K562 (cell line): ENCODE data around the gene CTNNA3. TPM values are rescaled to one million over a fixed set of nuclear protein-coding genes. Genes with fewer than 3 reads are reported as not detected.

Source experiments
- ATAC-seq: fragments of 200-7000 bp; cut with Tn5 transposase; 3 replicates; pipeline ENCODE4 v1.9.1; 2020; ENCODE audit warnings: moderate library complexity
- BruUV-seq: library from RNA; stranded (reverse); fragments of 400-500 nt; replicated peaks from 2 replicates; lab custom pipeline; 2021; lab: Mats Ljungman, UMichigan
- CTCF ChIA-PET: fragments of 300-600 bp; formaldehyde crosslinking; extraction: SDS; loops from one replicate; lab custom pipeline; 2021; ENCODE audit warnings: low intra/inter-chr PET ratio; lab: Yijun Ruan, JAX
- POLR2A ChIA-PET: fragments of 300-600, 350-650 bp; sonication (Branson Sonifier 250); formaldehyde crosslinking; extraction: SDS; loops from one replicate; lab custom pipeline; 2021; ENCODE audit warnings: antibody characterized with exemption, inconsistent platforms; lab: Yijun Ruan, JAX
- DNase-seq, 4 experiments: peaks; one replicate each; pipeline versions ENCODE4 v3.0.0 to v3.0.0-alpha.2; 2011 to 2018; ENCODE audit warnings: low spot score in 3 of 4, mixed read lengths in 3 of 4; ENCODE audit errors: extremely low read depth in 1 of 4
- FAIRE-seq: peaks from 2 replicates; lab custom pipeline; 2011; peaks lifted over from hg19 to GRCh38; lab: Jason Lieb, UNC
- H2AFZ ChIP-seq: 2 replicates; pipeline ENCODE4 v1.6.0; 2011; ENCODE audit warnings: low read depth, low read length, control low read depth, inconsistent platforms
- H3K27ac ChIP-seq: fragments of 200-600 bp; 3 replicates; pipeline ENCODE4 v1.8.0; 2011; ENCODE audit warnings: low read depth, mild to moderate bottlenecking, control low read depth, inconsistent platforms, low read length, moderate library complexity, mixed read lengths; ENCODE audit errors: extremely low read depth
- H3K27me3 ChIP-seq, 2 experiments: fragments of 300-600 bp in 1 of 2; 2 replicates in 1 of 2; 3 replicates in 1 of 2; pipeline versions ENCODE4 v1.6.0 to v1.8.0; 2011; ENCODE audit warnings: inconsistent platforms in 2 of 2, low read length in 2 of 2, mild to moderate bottlenecking in 1 of 2, mixed read lengths in 1 of 2, moderate library complexity in 1 of 2; ENCODE audit not compliant: control insufficient read depth in 2 of 2, insufficient read depth in 2 of 2
- H3K36me3 ChIP-seq: fragments of 300-600 bp; 3 replicates; pipeline ENCODE4 v1.8.0; 2011; ENCODE audit warnings: mild to moderate bottlenecking, low read length, inconsistent platforms; ENCODE audit not compliant: control insufficient read depth, insufficient read depth
- H3K4me1 ChIP-seq, 2 experiments: fragments of 200-600 bp in 1 of 2; replicated peaks in 1 of 2; 2 replicates in 1 of 2; 3 replicates in 1 of 2; pipeline versions ENCODE4 v1.5.1 to v1.8.0; 2011; ENCODE audit warnings: inconsistent platforms in 2 of 2, low read length in 2 of 2, mild to moderate bottlenecking in 1 of 2, mixed read lengths in 1 of 2, moderate library complexity in 1 of 2; ENCODE audit not compliant: control insufficient read depth in 2 of 2, insufficient read depth in 2 of 2
- H3K4me2 ChIP-seq: 2 replicates; pipeline ENCODE4 v1.6.1; 2011; ENCODE audit warnings: low read length, control low read depth, inconsistent platforms, mixed read lengths; ENCODE audit not compliant: insufficient read depth
- H3K4me3 ChIP-seq: fragments of 200-600 bp; sonication (generic), shearing (Covaris generic); 2 replicates; pipeline ENCODE4 v1.5.1; 2016; ENCODE audit warnings: control low read depth, inconsistent platforms
- H3K79me2 ChIP-seq: fragments of 200-600 bp; 3 replicates; pipeline ENCODE4 v1.8.0; 2011; ENCODE audit warnings: low read length, inconsistent platforms; ENCODE audit not compliant: control insufficient read depth, insufficient read depth
- H3K9ac ChIP-seq, 2 experiments: 2 replicates each; pipeline versions ENCODE4 v1.6.0 to v1.6.1; 2011; ENCODE audit warnings: low read depth in 2 of 2, low read length in 2 of 2, control low read depth in 1 of 2, inconsistent platforms in 1 of 2, mild to moderate bottlenecking in 1 of 2, mixed read lengths in 1 of 2; ENCODE audit not compliant: insufficient read depth in 1 of 2
- H3K9me1 ChIP-seq: one replicate; pipeline ENCODE4 v1.6.0; 2011; ENCODE audit warnings: inconsistent platforms, mild to moderate bottlenecking, low read length, moderate library complexity; ENCODE audit not compliant: control insufficient read depth, insufficient read depth
- H3K9me3 ChIP-seq: replicated peaks from 2 replicates; pipeline ENCODE4 v1.5.1; 2011; ENCODE audit warnings: low read depth, low read length, inconsistent platforms; ENCODE audit not compliant: control insufficient read depth, insufficient read depth
- H4K20me1 ChIP-seq: replicated peaks from 2 replicates; pipeline ENCODE4 v1.6.1; 2011; ENCODE audit warnings: low read length, inconsistent platforms, mixed read lengths; ENCODE audit not compliant: control insufficient read depth, insufficient read depth
- ATF6 ChIP-seq: sonication (generic); formaldehyde crosslinking; IDR thresholded peaks from 2 replicates; pipeline ENCODE4 v1.4.0; 2020; ENCODE audit warnings: mild to moderate bottlenecking, missing genetic modification reagents
- BHLHE40 ChIP-seq: IDR thresholded peaks from 2 replicates; pipeline ENCODE4 v1.6.1; 2011; ENCODE audit warnings: low read length, improper control_type of control experiment
- CBX1 ChIP-seq: sonication (generic); IDR thresholded peaks from 2 replicates; pipeline ENCODE4 v1.6.1; 2016; ENCODE audit warnings: antibody characterized with exemption, low read depth, mild to moderate bottlenecking
- DIDO1 ChIP-seq: fragments of 450-650 bp; IDR thresholded peaks from 2 replicates; pipeline ENCODE4 v1.6.1; 2016; ENCODE audit warnings: low read depth, missing biosample characterization, missing genetic modification characterization
- DPF2 ChIP-seq: fragments of 450-650 bp; IDR thresholded peaks from 2 replicates; pipeline ENCODE4 v1.6.1; 2016
- ETV1 ChIP-seq: fragments of 450-650 bp; conservative IDR thresholded peaks from 2 replicates; pipeline ENCODE4 v1.6.1; 2016; ENCODE audit warnings: missing genetic modification characterization, control low read depth, low read depth, missing compliant biosample characterization
- FOXJ3 ChIP-seq: sonication (generic); formaldehyde crosslinking; IDR thresholded peaks from 2 replicates; pipeline ENCODE4 v1.4.0; 2020; ENCODE audit warnings: mild to moderate bottlenecking, missing genetic modification reagents
- GTF2B ChIP-seq: IDR thresholded peaks from 2 replicates; pipeline ENCODE4 v1.6.1; 2011; ENCODE audit not compliant: insufficient read length; ENCODE audit errors: extremely low read depth
- HCFC1 ChIP-seq: IDR thresholded peaks from 2 replicates; pipeline ENCODE4 v1.6.1; 2012; ENCODE audit warnings: low read depth, low read length, improper control_type of control experiment
- NFRKB ChIP-seq: fragments of 450-650 bp; IDR thresholded peaks from 2 replicates; pipeline ENCODE4 v1.6.1; 2016; ENCODE audit warnings: low read depth
- RCOR1 ChIP-seq, 2 experiments: IDR thresholded peaks; 2 replicates each; pipeline ENCODE4 v1.6.1; 2012; ENCODE audit warnings: low read depth in 2 of 2, low read length in 2 of 2, borderline replicate concordance in 1 of 2, improper control_type of control experiment in 1 of 2
- SOX6 ChIP-seq: fragments of 450-650 bp; IDR thresholded peaks from 2 replicates; pipeline ENCODE4 v1.6.1; 2014; ENCODE audit warnings: mild to moderate bottlenecking
- ZNF217 ChIP-seq: sonication (generic); formaldehyde crosslinking; IDR thresholded peaks from 2 replicates; pipeline ENCODE4 v1.8.0; 2022; ENCODE audit warnings: mild to moderate bottlenecking, missing genetic modification reagents
- ZNF830 ChIP-seq: fragments of 250-450 bp; sonication (Bioruptor Pico); IDR thresholded peaks from 2 replicates; pipeline ENCODE4 v1.5.0; 2021; ENCODE audit warnings: mild to moderate bottlenecking
- in situ Hi-C: fragments of 300-500 bp; cut with MboI; formaldehyde crosslinking; loops from 4 replicates; pipeline ENCODE4 v1.15.0; 2018; ENCODE audit warnings: inconsistent platforms, mixed read lengths
- intact Hi-C: fragments of 100-400 bp; cut with micrococcal nuclease; formaldehyde crosslinking; loops from 2 replicates; pipeline ENCODE4 v1.14.2; 2022
- polyA plus RNA-seq, 8 experiments: library from polyadenylated mRNA; depleted of rRNA in 4 of 8; stranded (reverse) in 5 of 8; unstranded in 3 of 8; fragments of >200 nt; fragmentation: Nextera tagmentation in 2 of 8; fragmentation: Illumina TruSeq in 1 of 8; extraction: Ambion mirVana in 2 of 8; extraction: Trizol in 1 of 8; gene quantifications; 2 replicates each; pipeline versions ENCODE4 v1.2.1 to v1.2.3, GENCODE V29; 2011 to 2014; ENCODE audit warnings: inconsistent platforms in 1 of 8, missing spikeins in 1 of 8
- total RNA-seq, 7 experiments: library from RNA; depleted of rRNA in 6 of 7; stranded (reverse); fragments of >200 nt in 6 of 7; fragmentation: Illumina TruSeq in 2 of 7; extraction: Trizol in 2 of 7; gene quantifications; 2 replicates each; pipeline versions ENCODE4 v1.2.1 to v1.2.3, GENCODE V29; 2011 to 2021; ENCODE audit warnings: low replicate concordance in 1 of 7

Gene CTNNA3
- total and polyA plus RNA-seq, 9 of the 15 experiments (the other 6 are each of a cell fraction or from before 2014, with no cell fraction given): 0.04 TPM; not detected in 8

GRCh38 chr10:67173787-67174186, 522.2 kb downstream of the CTNNA3 start:
- POLR2A ChIA-PET: interaction anchor here (0.5 kb wide), 1 partner anchor 113 kb away, joined by 3 read pairs; no protein-coding TSS in a partner anchor
- in situ Hi-C loops: no loop called here
- Histone ChIP-seq H2AFZ (no peak overlapping the region), H3K9me3 (no peaks in the 10 kb centered on the region), H3K9me1 (no peaks in the 10 kb centered on the region), H3K4me3 (no peak overlapping the region), H3K79me2 (no peaks in the 10 kb centered on the region)
- FAIRE-seq (no peak), ATAC-seq (no peak)
- no peak for TF ChIP-seq SOX6
- TF ChIP-seq BHLHE40: no peak
- no peak for TF ChIP-seq DIDO1 (tag)
- TF ChIP-seq HCFC1: no peak
- TF ChIP-seq ZNF830 (CRISPR knock-in tag): no peak
- no peak for TF ChIP-seq FOXJ3 (CRISPR knock-in tag)
- no peak for TF ChIP-seq ZNF217 (CRISPR knock-in tag)
- no peak for TF ChIP-seq CBX1
- TF ChIP-seq RCOR1 (IDR thresholded peaks at IDR 0.05; ENCODE audit: borderline replicate concordance in 1 of 2, low read depth in 2 of 2, low read length in 2 of 2): no peak
- no peak for TF ChIP-seq ATF6 (CRISPR knock-in tag)
- no peak for TF ChIP-seq ETV1
- no peak for TF ChIP-seq NFRKB
- TF ChIP-seq GTF2B: no peak
- no peak for TF ChIP-seq DPF2
- TF ChIP-seq, all 486 proteins: peak for 0
- no peak overlapping the region for H3K27ac ChIP-seq
- H3K4me2 ChIP-seq: no peak overlapping the region
- H3K36me3 ChIP-seq: no peaks in the 10 kb centered on the region
- H4K20me1 ChIP-seq: no peaks in the 10 kb centered on the region
- H3K4me1 ChIP-seq: no peaks in the 10 kb centered on the region
- CTCF ChIA-PET: no interaction called here
- DNase-seq: no peak
- intact Hi-C loops: no loop called here
- BruUV-seq: no TSS peak
- H3K27me3 ChIP-seq: no peaks in the 10 kb centered on the region
- no peak overlapping the region for H3K9ac ChIP-seq
